GM06990 (cell line): Measurements from ENCODE around the gene OCLN.
"Not testable (repeated sequence)": the region's sequence is repeated elsewhere in the genome, so short reads cannot be mapped to it uniquely, and the experiment has no call there.

Experiments used
- DNase-seq: peaks from one replicate; pipeline ENCODE4 v3.0.0-alpha.2; 2011; ENCODE audit not compliant: insufficient read length; ENCODE audit errors: extremely low read depth
- H3K27me3 ChIP-seq: replicated peaks from 2 replicates; pipeline ENCODE4 v1.6.0; 2011; ENCODE audit warnings: low read length; ENCODE audit not compliant: control insufficient read depth, insufficient read depth
- H3K36me3 ChIP-seq: 2 replicates; pipeline ENCODE4 v1.5.1; 2011; ENCODE audit warnings: low read length; ENCODE audit not compliant: control insufficient read depth, insufficient read depth
- H3K4me3 ChIP-seq: replicated peaks from 2 replicates; pipeline ENCODE4 v1.5.1; 2011; ENCODE audit warnings: low read depth, mild to moderate bottlenecking, control low read depth, low read length
- TF ChIP-seq, protein P1 (sequence below): IDR thresholded peaks from 2 replicates; pipeline ENCODE4 v1.5.1; 2011; ENCODE audit warnings: low read length, control low read depth, mild to moderate bottlenecking, inconsistent platforms; ENCODE audit not compliant: insufficient read depth, poor library complexity, severe bottlenecking

OCLN gene

DNA sequence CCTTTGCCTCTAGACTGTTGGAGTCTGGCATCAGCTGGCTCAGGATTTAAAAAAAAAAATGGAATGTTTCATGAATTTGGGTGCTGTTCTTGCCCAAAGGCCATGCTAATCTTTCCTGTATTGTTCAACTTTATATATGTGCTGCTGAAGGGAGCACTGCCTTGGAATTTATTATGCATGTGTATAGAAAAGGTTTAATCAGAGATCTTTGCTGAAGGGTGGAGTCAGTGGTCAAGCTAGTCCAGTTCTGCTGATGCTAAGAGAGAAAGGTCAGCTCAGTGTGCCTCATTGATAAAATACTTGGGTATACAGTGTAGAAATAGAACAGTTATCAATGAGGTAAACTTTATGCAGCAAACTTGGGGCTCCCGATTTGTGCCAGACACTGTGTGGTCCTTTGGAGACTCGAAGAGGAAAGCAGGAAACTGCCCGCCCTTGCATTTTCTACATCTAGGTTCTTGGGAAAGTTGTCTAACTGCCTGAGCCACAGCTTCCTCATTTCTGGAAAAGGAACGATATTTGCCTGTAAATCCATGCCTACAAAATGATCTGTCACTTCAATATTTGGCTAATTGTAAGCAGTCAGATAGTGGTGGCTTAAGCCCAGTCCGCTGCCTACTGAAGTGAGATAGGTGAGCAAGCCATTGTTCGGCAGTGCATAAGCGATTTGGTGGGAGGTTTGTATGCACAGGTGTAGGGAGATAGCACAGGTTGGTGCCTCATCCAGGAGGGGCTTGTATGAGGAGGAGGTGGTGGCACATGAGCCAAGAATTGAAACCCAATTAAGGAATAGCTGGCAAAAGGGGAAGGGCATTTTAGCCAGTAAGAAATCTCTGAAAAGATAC, 38.2 kb downstream of the OCLN start:
- DNase-seq, result no peak
- TF ChIP-seq, protein P1, sequence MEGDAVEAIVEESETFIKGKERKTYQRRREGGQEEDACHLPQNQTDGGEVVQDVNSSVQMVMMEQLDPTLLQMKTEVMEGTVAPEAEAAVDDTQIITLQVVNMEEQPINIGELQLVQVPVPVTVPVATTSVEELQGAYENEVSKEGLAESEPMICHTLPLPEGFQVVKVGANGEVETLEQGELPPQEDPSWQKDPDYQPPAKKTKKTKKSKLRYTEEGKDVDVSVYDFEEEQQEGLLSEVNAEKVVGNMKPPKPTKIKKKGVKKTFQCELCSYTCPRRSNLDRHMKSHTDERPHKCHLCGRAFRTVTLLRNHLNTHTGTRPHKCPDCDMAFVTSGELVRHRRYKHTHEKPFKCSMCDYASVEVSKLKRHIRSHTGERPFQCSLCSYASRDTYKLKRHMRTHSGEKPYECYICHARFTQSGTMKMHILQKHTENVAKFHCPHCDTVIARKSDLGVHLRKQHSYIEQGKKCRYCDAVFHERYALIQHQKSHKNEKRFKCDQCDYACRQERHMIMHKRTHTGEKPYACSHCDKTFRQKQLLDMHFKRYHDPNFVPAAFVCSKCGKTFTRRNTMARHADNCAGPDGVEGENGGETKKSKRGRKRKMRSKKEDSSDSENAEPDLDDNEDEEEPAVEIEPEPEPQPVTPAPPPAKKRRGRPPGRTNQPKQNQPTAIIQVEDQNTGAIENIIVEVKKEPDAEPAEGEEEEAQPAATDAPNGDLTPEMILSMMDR, result no peak
- H3K27me3 ChIP-seq, result no peaks in the 10 kb centered on the region

DNA sequence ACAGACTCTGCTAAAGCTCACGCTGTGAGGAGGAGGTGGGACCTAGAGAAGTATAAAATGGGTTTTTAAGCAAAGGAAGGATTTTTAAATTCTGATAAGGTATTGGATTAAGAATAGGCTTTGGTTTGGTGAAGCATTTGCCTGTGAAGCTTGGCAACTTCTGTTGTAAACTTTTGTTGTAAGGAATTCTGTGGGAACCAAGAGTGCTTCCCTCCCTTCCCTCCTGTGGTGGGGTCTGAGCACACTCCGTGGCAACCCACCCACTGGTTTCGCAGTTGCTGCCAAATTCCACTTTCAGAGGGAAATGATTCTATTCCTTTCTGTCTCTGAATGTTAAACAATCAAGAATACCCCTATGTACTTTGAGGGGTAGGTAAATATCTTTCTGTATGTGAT, 38.8 kb downstream of the OCLN start:
- Histone ChIP-seq H3K4me3 (no peak overlapping the region), H3K27me3 (no peaks in the 10 kb centered on the region), H3K36me3 (no peaks in the 10 kb centered on the region; the same call in 1 of the 2 replicates)
- no peak for DNase-seq
- TF ChIP-seq, protein P1, result no peak

More for the DNA sequence above, 38.2 kb downstream of the OCLN start:
- Histone ChIP-seq H3K36me3 (no peaks in the 10 kb centered on the region; the same call in 1 of the 2 replicates), H3K4me3 (no peak overlapping the region)

GRCh38 chr5:69537911-69538310, 45.3 kb downstream of the OCLN start:
- H3K4me3 ChIP-seq, H3K36me3 ChIP-seq, DNase-seq, H3K27me3 ChIP-seq: not testable (repeated sequence)

- not testable (repeated sequence) for H3K27me3 ChIP-seq, H3K4me3 ChIP-seq, H3K36me3 ChIP-seq, DNase-seq
These were observed 46.1 kb downstream of the OCLN start for GRCh38 chr5:69538735-69539134.

GRCh38 chr5:69541347-69541746, 48.8 kb downstream of the OCLN start:
- not testable (repeated sequence) for H3K27me3 ChIP-seq, H3K4me3 ChIP-seq, H3K36me3 ChIP-seq, DNase-seq

- not testable (repeated sequence) for H3K4me3 ChIP-seq, H3K27me3 ChIP-seq, H3K36me3 ChIP-seq, DNase-seq
These were observed 50.4 kb downstream of the OCLN start for GRCh38 chr5:69542838-69543618.

GRCh38 chr5:69544602-69545001, 52.0 kb downstream of the OCLN start:
- not testable (repeated sequence) for H3K4me3 ChIP-seq, DNase-seq, H3K27me3 ChIP-seq, H3K36me3 ChIP-seq

DNA sequence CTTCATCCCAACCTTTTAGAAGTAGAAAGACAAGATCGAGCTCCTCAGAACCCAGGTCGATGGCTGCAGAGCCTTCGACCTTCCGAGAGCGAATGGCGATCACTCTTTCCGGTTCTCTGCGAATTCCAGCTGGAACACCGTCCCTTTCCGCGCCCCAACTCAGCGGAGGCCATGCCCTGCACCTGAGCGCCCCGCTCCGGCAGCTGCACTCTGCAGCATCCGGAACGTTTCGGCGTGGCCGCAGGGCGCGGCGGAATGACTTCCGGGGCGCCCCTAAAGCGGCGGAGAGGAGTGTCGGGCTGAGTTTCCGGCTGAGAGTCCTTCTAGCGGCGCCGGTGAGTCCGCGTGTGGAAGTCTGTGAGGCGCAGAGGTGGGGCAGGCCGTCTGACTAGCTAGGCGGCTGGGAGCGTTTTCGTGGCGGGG, 67.3 kb downstream of the OCLN start, which contains the start of gene GTF2H2C:
TSS of gene GTF2H2C (plus strand) at position 284 of the 423 bp plus-strand sequence. CDS start 4,942 bp downstream, outside the sequence.
- peak within 1 kb of the TSS; percentile 52 for H3K4me3 ChIP-seq
- H3K27me3 ChIP-seq, H3K36me3 ChIP-seq: not testable (repeated sequence)
- DNase-seq, result peak; percentile 77
- TF ChIP-seq, protein P1, result peak; percentile 38

DNA sequence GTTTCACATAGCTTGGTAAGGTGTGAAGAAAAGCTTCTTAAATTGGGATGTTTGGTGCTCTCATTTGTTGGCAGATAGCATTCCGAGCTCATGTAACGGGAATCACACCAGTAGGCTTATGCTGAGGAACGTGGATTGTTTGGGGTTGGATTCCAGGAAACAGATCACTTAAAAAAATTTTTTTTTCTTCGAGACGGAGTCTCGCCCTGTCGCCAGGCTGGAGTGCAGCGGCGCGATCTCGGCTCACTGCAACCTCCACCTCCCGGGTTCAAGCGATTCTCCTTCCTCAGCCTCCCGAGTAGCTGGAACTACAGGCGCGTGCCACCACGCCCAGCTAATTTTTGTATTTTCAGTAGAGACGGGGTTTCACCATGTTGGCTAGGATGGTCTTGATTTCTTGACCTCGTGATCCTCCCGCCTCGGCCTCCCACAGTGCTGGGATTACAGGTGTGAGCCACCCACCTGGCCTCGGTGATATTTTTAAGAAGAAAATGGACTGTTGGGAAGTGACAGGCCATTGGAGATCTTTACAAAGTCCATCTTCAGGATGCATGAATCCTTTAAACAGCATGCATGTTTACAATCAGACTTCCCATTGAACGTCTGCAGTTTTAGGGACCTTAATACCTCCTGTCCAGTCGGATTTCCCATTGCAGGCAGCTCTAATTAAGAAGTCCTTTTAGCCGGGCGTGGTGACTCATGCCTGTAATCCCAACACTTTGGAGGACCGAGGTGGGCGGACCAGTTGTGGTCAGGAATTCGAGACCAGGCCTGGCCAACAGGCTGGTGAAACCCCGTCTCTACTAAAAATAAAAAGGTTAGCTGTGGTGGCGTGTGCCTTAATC, 68.2 kb downstream of the OCLN start:
- H3K36me3 ChIP-seq, H3K27me3 ChIP-seq, DNase-seq: not testable (repeated sequence)
- H3K4me3 ChIP-seq, result peak overlapping the region; percentile 44

DNA sequence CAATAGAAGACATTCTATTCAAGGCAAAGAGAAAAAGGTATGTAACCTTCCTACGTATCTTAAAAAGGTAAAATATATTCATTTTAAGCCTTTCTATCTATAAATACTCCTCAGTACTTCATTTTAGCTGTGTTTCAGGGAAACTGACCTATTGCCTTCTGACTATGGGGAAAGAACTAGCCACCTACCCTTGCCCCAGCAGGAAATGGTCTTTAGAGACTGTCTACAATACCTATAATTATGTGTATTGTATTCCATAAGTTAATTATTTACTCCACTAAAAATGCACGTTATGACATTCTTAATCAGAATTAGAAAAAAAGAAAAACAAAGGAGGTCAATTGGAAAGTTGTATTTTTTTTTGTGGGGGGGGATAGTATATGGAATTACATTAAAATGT, 73.6 kb downstream of the OCLN start:
- DNase-seq, H3K27me3 ChIP-seq, H3K4me3 ChIP-seq, H3K36me3 ChIP-seq: not testable (repeated sequence)
